ENCODE measurements around the gene AACS.

Gene AACS

GRCh38 chr12:125113789-125114188 is 48.6 kb downstream of the AACS start:
- Histone ChIP-seq H3K9me2 (replicated peaks; ENCODE audit: control insufficient read depth, low read length) (no peaks in the 10 kb centered on the region), H4K20me1 (ENCODE audit: control insufficient read depth, insufficient read depth, low read depth, low read length) (no peaks in the 10 kb centered on the region), H3F3A (ENCODE audit: control insufficient read depth, insufficient read depth) (no peaks in the 10 kb centered on the region), H3K79me2 (ENCODE audit: control insufficient read depth, low read length) (no peaks in the 10 kb centered on the region), H3K4me1 (ENCODE audit: control insufficient read depth, low read length) (no peaks in the 10 kb centered on the region), H3K27ac (ENCODE audit: low read depth, low read length) (no peak overlapping the region), H3K9me3 (ENCODE audit: control insufficient read depth, insufficient read depth, low read length) (no peaks in the 10 kb centered on the region), H3K4me3 (ENCODE audit: low read length) (no peak overlapping the region), H3K27me3 (ENCODE audit: control insufficient read depth, low read length) (no peaks in the 10 kb centered on the region), H3K36me3 (ENCODE audit: control insufficient read depth, low read length) (peaks cover 9% of the 10 kb centered on the region; the same call in 1 of the 2 replicates), H3K4me2 (ENCODE audit: low read length) (no peak overlapping the region)
- no peak for TF ChIP-seq EZH2phosphoT487 (IDR thresholded peaks at IDR 0.05; ENCODE audit: borderline replicate concordance, low read length)
- no peak for TF ChIP-seq CTCF (IDR thresholded peaks at IDR 0.05; ENCODE audit: low read depth, low read length, poor library complexity, severe bottlenecking)

GRCh38 chr12:125114365-125115141 is 49.3 kb downstream of the AACS start:
- Histone ChIP-seq H3K27me3 (ENCODE audit: control insufficient read depth, low read length) (no peaks in the 10 kb centered on the region), H3K36me3 (ENCODE audit: control insufficient read depth, low read length) (peaks cover 12% of the 10 kb centered on the region; the same call in 1 of the 2 replicates), H3K9me2 (replicated peaks; ENCODE audit: control insufficient read depth, low read length) (no peaks in the 10 kb centered on the region), H3F3A (ENCODE audit: control insufficient read depth, insufficient read depth) (no peaks in the 10 kb centered on the region), H3K27ac (ENCODE audit: low read depth, low read length) (no peak overlapping the region), H4K20me1 (ENCODE audit: control insufficient read depth, insufficient read depth, low read depth, low read length) (no peaks in the 10 kb centered on the region), H3K4me3 (ENCODE audit: low read length) (no peak overlapping the region), H3K4me1 (ENCODE audit: control insufficient read depth, low read length) (no peaks in the 10 kb centered on the region), H3K79me2 (ENCODE audit: control insufficient read depth, low read length) (no peaks in the 10 kb centered on the region), H3K9me3 (ENCODE audit: control insufficient read depth, insufficient read depth, low read length) (no peaks in the 10 kb centered on the region), H3K4me2 (ENCODE audit: low read length) (no peak overlapping the region)
- TF ChIP-seq EZH2phosphoT487 (IDR thresholded peaks at IDR 0.05; ENCODE audit: borderline replicate concordance, low read length) (no peak), CTCF (IDR thresholded peaks at IDR 0.05; ENCODE audit: low read depth, low read length, poor library complexity, severe bottlenecking) (no peak)

GRCh38 chr12:125120566-125120965 is 55.3 kb downstream of the AACS start:
- Histone ChIP-seq H3K79me2 (ENCODE audit: control insufficient read depth, low read length) (no peaks in the 10 kb centered on the region), H3K9me3 (ENCODE audit: control insufficient read depth, insufficient read depth, low read length) (no peaks in the 10 kb centered on the region), H3K4me1 (ENCODE audit: control insufficient read depth, low read length) (no peaks in the 10 kb centered on the region), H4K20me1 (ENCODE audit: control insufficient read depth, insufficient read depth, low read depth, low read length) (no peaks in the 10 kb centered on the region), H3K27ac (ENCODE audit: low read depth, low read length) (no peak overlapping the region), H3K4me2 (ENCODE audit: low read length) (no peak overlapping the region), H3K27me3 (ENCODE audit: control insufficient read depth, low read length) (no peaks in the 10 kb centered on the region), H3K4me3 (ENCODE audit: low read length) (no peak overlapping the region), H3F3A (ENCODE audit: control insufficient read depth, insufficient read depth) (no peaks in the 10 kb centered on the region), H3K9me2 (replicated peaks; ENCODE audit: control insufficient read depth, low read length) (no peaks in the 10 kb centered on the region), H3K36me3 (ENCODE audit: control insufficient read depth, low read length) (peaks cover 17% of the 10 kb centered on the region)
- TF ChIP-seq EZH2phosphoT487 (IDR thresholded peaks at IDR 0.05; ENCODE audit: borderline replicate concordance, low read length) (no peak), CTCF (IDR thresholded peaks at IDR 0.05; ENCODE audit: low read depth, low read length, poor library complexity, severe bottlenecking) (no peak)

Measured in DOHH2 (cell line).